KOPT-K1 (cell line): Measurements from ENCODE around the gene PSMC2.
A peak's percentile ranks its signal among the peaks of the same experiment; 100 is the strongest.

ENCODE experiments used
- H3K27ac ChIP-seq: fragments of 200-600 bp; sonication (generic); 2 replicates; pipeline ENCODE4 v1.5.1; 2016; ENCODE audit warnings: antibody characterized with exemption, mild to moderate bottlenecking, low read depth, low read length; ENCODE audit not compliant: poor library complexity, severe bottlenecking
- H3K36me3 ChIP-seq: fragments of 200-600 bp; sonication (generic); 2 replicates; pipeline ENCODE4 v1.5.1; 2017; ENCODE audit warnings: antibody characterized with exemption, mild to moderate bottlenecking, low read length, moderate library complexity; ENCODE audit not compliant: insufficient read depth
- H3K9me3 ChIP-seq: fragments of 200-600 bp; sonication (generic); 2 replicates; pipeline ENCODE4 v1.5.1; 2017; ENCODE audit warnings: antibody characterized with exemption, low read length, mild to moderate bottlenecking; ENCODE audit not compliant: insufficient read depth, poor library complexity, severe bottlenecking

Gene PSMC2

GRCh38 chr7:103347507-103348267 lies at the start of gene PSMC2:
PSMC2 (plus strand) TSS chr7:103347643; CDS start chr7:103347712, 69 bp downstream.
- Histone ChIP-seq H3K9me3 (no peaks in the 10 kb centered on the region), H3K36me3 (peaks cover 31% of the 10 kb centered on the region), H3K27ac (peak within 1 kb of the TSS; percentile 79)

DNA sequence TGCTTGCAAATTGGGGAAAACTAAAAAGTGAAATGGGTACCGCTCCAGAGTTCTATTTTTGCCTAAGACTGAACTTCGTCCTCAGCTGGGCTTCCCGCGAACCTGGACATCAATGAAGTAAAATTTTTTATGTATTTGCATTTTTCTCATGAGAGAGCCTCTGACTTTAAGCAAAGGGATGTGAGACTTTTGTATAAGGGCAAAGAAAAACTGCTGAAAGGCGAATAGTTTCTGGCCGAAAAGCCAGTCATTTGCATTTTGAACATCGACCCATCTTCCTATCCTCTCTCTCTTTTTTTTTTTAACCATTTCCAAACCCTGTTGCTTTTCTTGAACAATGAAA lies 49.6 kb upstream of the PSMC2 start:
- Histone ChIP-seq H3K27ac (peak overlapping the region; percentile 64), H3K9me3 (no peaks in the 10 kb centered on the region), H3K36me3 (peaks cover 44% of the 10 kb centered on the region)

DNA sequence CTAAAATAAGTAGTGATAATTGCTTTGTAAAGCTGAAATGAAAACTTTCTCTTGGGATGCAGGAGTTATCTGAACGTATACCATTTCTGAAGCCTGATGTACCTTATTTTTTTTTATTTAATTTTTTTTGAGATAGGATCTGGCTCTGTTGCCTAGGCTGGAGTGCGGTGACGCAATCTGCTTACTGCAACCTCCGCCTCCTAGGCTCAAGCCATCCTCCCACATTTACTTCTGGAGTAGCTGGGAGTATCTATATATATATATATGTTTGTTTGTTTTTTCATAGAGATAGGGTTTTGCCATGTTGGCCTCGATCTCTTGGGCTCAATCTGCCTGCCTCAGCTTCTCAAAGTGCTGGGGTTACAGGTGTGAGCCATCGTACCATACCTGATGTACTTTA lies 47.8 kb upstream of the PSMC2 start:
- H3K36me3 ChIP-seq, result peaks cover 63% of the 10 kb centered on the region
- H3K27ac ChIP-seq, result no peak overlapping the region
- no peaks in the 10 kb centered on the region for H3K9me3 ChIP-seq

DNA sequence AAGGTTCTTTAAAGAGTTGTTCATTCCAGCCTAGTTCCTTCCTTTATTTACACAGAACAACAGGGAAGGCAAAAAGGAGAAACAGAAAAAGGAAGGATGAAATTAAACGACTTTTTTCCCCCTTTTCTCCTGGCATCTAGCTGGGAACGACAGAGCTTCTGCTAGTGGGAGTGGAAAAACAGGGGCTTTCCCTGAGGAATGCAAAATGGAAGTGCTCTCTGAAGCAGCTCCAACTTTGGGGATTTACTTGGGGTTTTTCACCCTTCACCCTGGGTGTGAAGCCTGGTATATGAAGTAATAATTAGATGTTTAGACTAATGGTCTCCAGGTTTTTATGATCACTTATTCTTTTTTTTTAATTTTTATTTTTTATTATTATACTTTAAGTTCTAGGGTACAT lies 46.0 kb upstream of the PSMC2 start:
- Histone ChIP-seq H3K36me3 (peaks cover 80% of the 10 kb centered on the region), H3K27ac (no peak overlapping the region), H3K9me3 (no peaks in the 10 kb centered on the region)

DNA sequence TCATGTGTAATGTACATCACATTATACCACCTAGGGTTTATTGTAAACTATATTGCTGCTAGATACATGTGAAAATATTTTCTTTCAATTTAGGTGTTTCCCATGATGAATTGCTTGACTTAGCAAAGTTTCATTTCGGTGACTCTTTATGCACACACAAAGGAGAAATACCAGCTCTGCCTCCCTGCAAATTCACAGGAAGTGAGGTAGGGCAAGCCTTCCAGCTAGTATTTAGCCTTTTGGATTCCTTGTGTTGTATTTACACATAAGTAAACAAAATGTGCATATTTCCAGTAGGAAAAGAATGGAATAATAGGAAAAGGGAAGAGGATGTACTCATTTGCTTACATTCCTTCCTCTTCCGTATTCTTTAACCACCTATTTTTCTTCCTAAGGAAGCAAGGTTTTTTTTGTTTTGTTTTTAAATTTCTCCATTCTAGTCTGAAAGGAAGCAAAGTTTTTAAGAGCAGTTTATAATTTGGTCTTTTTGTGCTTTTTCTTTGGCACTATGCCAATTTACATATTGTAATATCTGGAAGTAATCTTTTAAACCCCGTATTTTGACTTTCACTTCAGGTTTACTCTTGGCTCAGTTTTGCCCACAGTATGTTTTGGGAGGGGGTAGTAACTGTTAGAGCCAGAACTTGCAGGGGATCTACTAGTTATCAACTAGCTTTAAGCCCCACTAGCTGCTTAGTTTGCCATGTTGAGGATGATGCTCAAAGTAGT lies 39.8 kb upstream of the PSMC2 start:
- no peaks in the 10 kb centered on the region for H3K9me3 ChIP-seq
- H3K27ac ChIP-seq, result no peak overlapping the region
- H3K36me3 ChIP-seq, result peaks cover 100% of the 10 kb centered on the region

DNA sequence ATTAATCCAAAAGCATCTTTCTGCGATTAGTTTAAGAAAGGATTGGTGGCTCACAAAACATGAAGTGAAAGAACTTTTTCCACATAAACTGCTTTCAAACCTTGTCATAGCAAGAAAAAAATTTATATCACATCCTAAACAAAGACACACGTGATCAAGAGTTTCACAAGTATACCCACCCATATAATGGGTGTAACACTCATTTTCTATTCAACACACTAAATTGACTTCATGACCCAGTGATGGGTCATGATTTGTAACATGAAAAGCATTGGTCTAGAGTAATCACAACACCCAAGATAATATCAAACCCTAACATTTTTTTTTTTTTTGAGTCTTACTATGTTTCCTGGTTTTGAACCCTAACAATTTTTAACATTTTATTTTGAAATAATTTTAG lies 32.6 kb upstream of the PSMC2 start:
- Histone ChIP-seq H3K36me3 (peaks cover 100% of the 10 kb centered on the region), H3K9me3 (no peaks in the 10 kb centered on the region), H3K27ac (no peak overlapping the region)

DNA sequence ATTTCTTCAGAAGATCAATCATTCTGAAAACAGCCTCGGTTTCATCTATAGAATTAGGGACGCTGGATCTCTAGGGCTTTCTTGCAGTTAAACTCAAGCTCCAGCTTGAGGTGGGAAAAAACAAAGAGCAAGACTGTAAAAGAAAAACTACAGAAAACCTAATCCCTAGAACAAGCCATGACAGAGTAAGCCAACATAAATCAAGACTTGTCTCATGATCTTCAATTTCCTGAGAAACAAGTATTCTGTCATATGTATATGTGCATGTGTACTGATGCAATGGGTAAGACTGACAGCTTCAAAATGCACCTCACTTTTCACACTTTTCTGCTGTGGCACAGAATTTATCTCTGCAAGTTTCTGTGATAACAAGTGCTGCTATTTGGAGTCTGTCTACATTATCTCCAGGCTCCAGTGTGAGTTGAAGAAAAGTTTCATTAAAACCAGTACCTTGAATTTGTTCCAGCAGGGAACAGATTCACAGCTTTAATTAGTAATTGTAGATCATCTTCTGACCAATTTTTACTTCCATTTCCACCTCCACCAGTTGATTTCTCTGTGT lies 31.0 kb upstream of the PSMC2 start:
- H3K36me3 ChIP-seq, result peaks cover 100% of the 10 kb centered on the region
- no peak overlapping the region for H3K27ac ChIP-seq
- H3K9me3 ChIP-seq, result no peaks in the 10 kb centered on the region

- H3K9me3 ChIP-seq, result no peaks in the 10 kb centered on the region
- H3K36me3 ChIP-seq, result peaks cover 100% of the 10 kb centered on the region
- no peak overlapping the region for H3K27ac ChIP-seq
These were observed 30.4 kb upstream of the PSMC2 start for GRCh38 chr7:103317009-103317408.

GRCh38 chr7:103325744-103326143 lies 21.7 kb upstream of the PSMC2 start:
- H3K36me3 ChIP-seq, result peaks cover 93% of the 10 kb centered on the region

DNA sequence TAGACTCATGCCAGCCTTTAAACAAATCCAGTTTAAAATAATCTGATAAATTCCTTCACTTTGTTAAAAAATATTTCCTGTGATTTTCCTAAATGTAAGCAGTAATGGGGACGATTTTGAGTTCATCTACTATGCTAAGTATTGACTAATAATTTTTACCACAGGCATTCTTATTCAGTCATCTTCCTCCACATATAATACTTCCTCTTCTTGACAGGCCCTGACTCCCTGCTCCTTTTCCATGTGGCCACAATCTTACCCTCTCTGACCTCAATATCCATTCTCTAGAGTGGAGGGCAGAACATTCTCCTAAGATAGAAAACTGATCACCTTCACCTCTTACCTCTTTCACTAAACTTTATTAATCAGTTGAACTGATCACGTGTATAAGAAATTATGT lies 10.7 kb upstream of the PSMC2 start:
- H3K27ac ChIP-seq, result no peak overlapping the region
- H3K36me3 ChIP-seq, result peaks cover 99% of the 10 kb centered on the region
- no peaks in the 10 kb centered on the region for H3K9me3 ChIP-seq

More at GRCh38 chr7:103325744-103326143, 21.7 kb upstream of the PSMC2 start:
- Histone ChIP-seq H3K9me3 (no peaks in the 10 kb centered on the region), H3K27ac (no peak overlapping the region)

DNA sequence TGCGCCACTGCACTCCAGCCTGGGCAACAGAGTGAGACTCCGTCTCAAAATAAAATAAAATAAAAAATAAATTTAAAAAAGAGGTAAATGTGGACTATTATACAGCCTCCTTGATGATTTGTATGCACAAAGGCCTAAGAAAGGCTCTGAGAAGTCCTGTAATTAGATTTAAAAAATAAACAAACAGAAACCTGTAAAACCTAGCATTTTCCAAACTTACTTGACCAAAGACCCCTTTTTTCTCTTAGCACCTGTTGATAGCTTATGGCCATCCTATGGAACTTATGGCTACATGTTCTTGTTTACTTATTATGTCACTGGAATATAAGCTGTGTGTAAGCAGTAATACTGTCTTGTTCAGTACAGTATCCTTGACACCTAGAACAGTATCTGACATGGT lies 8.6 kb upstream of the PSMC2 start:
- Histone ChIP-seq H3K9me3 (no peaks in the 10 kb centered on the region), H3K27ac (no peak overlapping the region), H3K36me3 (peaks cover 81% of the 10 kb centered on the region)

GRCh38 chr7:103341466-103341865 lies 6.0 kb upstream of the PSMC2 start:
- Histone ChIP-seq H3K9me3 (no peaks in the 10 kb centered on the region), H3K27ac (no peak overlapping the region), H3K36me3 (peaks cover 55% of the 10 kb centered on the region)

DNA sequence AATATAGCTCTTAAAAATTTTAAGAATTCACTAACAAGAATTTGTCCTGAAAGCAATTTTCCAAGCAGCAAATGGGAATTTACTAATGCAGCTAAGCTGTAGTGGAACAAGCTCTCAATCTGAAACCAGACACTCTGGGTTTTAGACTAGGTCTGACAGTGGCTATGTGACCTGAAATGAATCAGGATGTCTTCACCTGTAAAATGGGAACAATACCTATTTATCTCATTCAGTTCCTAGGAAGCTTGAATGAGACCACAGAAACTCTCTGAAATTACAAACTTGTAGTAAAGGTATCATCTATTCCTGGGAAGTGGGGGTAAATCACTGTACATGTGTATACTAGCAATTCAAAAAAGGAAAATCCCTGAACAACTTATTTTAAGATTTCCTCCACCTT lies 4.1 kb upstream of the PSMC2 start:
- Histone ChIP-seq H3K27ac (peak overlapping the region; percentile 87), H3K36me3 (peaks cover 36% of the 10 kb centered on the region), H3K9me3 (no peaks in the 10 kb centered on the region)

DNA sequence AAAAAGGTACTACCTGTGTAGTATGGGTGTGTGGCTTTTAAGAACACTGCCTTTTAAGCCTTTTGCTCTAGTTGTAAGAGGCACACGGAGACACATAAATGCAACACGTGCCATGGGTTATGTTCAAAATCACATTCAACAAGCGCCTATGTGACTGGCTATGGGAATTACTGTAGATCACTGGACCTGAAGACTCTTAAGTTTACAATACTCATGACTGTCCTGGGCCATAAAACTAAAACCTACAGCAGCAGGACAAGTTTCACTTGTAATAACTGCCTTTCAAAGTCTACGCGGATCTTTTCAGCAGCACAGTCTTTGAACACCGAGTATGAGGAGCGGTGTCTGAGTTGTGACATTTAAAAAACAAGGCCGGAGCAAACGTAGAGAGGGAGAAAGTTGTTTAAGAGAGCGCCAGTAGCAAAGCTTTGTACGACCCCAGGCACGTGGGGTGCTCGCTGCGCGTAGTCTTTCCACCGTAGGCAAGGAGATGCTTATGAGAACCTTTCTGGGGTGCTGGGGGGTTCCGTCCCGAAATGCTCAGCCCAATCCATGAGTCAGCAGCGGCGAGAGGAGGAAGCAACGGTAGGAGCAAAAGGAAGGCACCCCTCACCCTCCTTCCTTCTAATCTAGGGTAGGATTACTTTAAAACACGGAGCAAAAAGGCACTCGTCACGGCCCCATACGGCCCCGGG lies 3.5 kb upstream of the PSMC2 start:
- H3K9me3 ChIP-seq, result no peaks in the 10 kb centered on the region
- H3K36me3 ChIP-seq, result peaks cover 32% of the 10 kb centered on the region
- peak overlapping the region; percentile 87 for H3K27ac ChIP-seq

DNA sequence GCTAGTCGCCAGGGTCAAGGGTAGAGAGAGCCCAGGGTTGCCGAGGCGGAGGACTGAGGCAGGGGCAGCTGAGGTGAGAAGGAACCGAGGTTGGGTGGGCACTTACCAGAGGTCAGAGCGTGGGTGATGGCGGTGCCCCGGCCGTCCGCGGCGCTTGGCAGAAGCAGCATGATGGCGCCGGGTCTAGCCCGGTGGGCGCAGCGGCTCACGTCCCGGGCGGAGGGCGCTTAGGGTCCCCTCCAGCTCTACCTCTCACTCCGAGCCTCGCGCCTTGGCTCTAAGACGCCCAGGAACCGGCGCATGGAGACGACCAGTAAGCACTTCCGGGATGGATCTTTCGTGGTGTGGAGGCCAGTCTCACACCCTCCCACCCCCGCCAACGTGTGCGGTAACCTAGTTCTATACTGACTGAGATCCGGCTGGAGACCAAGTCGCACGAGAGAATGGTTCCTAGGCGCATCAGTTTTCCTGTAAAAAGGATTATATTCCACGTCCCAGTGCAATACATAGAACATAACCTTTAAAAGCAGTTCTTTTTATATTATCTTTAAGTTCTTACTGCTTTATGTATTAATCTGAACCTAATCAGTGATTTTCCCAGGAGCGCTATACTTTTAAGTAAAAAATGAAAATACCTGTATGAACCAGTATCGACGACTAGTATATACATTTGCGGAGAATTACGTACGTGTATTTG lies 2.8 kb upstream of the PSMC2 start, which contains the start of gene DNAJC2:
Gene DNAJC2 (minus strand): TSS at position 315 of the 697 bp plus-strand sequence. CDS start 145 bp downstream, at position 170.
- Histone ChIP-seq H3K27ac (peak within 1 kb of the TSS; percentile 87), H3K36me3 (peaks cover 28% of the 10 kb centered on the region), H3K9me3 (no peaks in the 10 kb centered on the region)
